Stimulated activated CD8-positive, alpha-beta memory T cell treated with anti-CD3 and anti-CD28 coated beads, Interleukin-12 subunit alpha, Interleukin-12 subunit beta, amount 100 ng/mL, for 1 hour (primary cell): ENCODE data around the gene BCL7B.
"Not testable (repeated sequence)": the region's sequence is repeated elsewhere in the genome, so short reads cannot be mapped to it uniquely, and the experiment has no call there.

Source experiments
- DNase-seq: peaks from one replicate; pipeline ENCODE4 v3.0.0-alpha.2; 2020; ENCODE audit warnings: low read depth

BCL7B gene

DNA sequence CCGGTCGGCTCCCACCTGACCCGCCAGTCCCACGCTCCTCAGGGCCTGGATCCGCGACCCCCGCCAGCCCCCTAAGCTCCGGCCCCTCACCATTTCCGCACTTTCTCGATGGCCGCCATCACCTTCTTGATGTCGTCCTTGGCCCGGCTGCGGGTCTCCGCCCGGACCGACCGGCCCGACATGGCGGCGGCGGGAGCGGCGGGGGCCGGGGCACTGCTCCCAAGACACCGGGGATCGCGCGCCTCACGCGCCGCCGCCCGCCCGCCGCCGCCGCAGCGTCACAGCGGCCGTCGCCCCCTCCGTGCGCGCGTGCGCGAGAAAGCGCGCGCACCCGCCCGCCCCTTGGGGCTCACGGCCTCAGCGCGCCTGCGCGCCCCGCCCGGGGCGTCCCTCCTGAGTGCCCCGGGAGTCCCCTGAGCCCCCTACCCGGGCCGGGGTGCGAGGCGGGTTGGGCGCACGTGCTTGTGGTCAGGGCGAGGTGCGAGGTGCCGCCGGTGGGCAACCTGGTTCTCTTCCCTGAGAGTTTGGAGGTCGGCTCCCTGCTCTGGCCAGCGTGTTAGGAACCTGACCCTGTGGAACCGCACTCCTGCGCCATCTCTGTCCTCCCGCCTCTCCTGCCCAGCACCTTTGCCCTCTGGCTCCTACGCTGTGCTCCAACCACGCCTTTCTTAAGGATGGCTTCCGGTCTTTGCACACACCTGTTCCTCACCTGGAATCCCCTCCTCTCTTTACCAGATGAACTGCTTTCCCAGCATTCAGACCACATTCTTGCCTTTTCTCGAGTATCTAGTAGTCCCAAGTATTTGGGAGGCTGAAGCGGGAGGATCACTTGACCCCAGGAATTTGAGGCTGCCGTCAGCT lies at the start of gene BCL7B:
Gene BCL7B, minus strand, starts transcription at position 294 of the 861 bp plus-strand sequence. Its CDS starts 112 bp downstream, at position 182.
- DNase-seq, result peak; percentile 48

DNA sequence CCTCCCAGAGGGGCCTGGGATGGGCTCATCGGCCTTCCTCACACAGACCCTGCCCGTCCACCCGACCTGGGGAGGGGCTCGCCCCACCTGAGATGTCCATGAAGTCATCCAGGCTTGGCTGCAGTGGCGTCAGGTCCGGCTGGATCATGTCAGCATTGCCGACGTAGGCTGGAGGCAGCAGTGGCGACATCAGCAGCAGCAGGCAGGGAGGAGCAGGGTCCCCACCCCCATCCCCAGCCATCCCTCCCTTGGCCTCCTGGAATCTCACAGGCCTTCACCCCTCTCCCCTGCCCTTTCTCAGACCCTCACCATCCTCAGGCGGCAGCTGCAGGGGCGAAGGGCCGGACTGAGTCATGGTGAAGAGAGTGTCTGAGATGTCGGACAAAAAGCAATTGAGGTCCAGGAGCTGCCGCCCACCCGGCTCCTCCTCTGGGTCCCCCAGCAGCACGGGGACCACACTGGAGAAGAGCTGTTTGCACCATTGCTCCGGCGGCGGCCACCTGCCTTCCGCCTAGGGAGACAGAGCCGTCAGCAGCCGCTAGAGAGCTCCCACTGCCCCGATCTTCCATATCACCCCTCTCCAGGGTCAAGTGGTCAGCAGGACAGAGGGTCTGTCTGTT lies 48.2 kb upstream of the BCL7B start:
- no peak for DNase-seq

DNA sequence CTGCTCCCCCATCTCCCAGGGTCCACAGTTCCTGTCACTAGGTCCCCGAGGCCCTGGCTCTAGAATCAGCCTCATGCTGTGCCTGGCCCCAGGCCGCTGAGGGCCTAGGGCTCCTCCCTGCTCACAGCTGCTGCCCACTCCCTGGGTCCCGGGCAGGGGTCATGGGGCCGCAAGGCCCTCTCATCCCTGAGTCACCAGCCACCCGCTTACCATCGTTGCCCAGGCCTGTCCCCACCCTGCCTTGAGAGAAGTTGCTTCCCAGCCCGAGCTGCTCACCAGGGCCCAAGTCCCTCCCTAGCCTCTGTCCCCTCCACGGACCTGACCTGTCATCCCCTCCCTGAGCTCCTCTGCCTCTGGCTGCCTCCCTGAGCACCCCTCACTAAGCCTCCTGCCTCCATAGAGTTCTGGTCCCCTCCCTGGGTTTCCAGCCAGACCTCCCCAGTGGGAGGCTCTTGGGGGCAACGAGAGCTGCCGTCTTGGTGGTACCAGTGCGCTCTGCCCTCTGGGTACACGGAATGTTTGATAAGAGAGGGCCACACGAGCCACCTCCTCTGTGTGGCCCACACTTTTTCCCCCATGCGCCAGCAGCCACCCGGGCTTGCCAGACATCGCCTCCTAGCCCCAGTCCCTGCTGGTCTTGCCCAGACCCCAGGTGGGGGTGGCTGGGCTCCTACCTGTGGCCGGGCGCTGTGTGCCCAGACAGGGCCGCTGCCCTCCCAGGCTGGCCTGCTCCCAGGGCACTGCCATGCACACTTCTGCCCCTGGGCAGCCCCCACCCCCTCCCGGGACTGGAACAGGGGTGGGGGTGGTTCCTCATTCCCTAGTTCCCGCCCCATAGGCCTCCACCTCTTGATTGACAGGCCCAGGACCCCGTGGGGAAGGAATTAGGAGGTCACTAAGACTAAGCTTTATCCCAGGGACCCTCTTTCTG lies 45.5 kb upstream of the BCL7B start:
- no peak for DNase-seq

DNA sequence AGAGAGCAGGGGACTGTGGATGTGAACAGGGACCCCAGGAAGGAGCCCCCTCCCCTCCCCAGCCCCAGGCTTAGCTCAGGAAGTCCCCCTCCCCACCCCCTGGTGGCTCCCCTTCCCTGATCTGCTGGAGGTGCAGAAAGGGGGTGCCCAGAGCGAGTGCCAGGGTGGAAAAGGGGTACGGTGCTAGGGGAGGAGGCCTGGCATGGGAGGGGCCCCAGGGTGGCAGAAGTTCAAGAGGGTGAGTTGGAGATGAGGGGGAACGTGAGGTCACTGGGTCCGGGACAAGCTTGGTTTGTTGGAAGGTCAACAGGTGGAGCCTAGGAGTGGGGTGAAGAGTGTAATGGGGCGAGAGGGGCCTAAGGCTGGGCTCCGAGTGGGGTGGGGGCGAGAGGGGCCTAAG lies 42.4 kb upstream of the BCL7B start:
- DNase-seq, result no peak

DNA sequence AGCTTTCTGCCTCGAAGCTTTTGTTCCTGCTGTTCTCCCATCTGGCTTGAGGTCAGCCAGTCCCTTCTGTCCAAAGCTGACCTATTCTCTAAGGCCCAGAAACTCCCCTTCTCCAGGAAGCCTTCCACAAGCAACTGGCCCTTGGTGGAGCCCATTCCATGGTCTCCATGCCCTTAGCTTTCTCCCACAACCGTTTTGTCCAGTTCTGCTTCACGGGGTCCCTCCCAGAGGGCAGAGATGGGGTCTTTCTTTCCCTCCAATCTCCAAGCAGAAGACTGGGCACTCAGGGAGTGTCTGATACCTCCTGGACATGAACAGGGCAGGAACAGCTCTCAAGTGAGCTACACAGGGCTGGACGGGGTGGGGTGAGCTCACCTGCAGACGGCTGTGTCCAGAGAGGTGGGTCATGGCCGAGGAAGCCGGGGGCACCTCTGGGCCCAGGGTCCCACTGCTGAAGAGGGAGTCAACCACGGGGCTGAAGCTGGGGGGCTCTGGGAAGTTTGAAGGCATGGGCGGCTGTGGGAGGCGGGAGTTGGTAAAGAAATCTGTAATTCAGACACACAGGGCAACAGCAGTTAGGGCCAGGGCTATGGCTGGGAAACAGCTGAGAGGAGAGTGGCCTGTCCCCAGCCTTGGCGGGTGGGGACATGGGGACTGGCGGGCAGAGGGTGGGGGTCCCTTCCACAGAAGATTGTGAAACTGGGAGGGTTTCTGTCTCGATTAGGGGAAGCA lies 41.8 kb upstream of the BCL7B start:
- no peak for DNase-seq

DNA sequence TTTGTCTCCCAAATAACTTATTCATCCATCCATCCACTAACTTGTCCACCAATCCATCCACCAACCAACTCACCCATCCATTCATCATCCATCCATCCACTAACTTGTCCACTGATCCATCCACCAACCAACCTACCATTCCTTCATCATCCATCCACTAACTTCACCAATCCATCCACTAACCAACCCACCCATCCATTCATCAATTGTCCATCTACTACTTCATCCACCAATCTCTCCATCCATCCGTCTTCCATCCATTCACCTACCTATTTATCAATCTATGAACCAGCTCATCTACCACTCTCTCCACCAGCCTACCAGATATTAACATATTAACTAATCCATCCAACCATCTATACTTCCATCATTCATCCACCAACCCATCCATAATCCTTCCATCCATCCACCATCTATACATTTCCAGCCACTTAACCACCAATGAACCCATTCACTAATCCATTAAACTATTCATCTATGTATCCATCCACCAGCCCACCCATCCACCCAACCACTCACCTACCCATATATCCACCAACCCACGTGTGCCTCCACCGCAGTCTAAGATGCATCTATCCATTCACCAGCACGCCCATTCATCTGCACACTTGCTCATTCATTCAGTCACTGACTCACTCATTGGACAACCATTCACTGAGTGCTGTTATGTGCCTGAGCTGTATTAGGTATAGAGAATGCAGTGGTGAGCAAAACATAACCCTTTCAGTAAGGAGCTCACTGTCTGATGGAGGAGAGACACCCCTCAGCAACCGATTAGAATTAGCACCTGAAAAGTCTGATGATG lies 40.7 kb upstream of the BCL7B start:
- no peak for DNase-seq

DNA sequence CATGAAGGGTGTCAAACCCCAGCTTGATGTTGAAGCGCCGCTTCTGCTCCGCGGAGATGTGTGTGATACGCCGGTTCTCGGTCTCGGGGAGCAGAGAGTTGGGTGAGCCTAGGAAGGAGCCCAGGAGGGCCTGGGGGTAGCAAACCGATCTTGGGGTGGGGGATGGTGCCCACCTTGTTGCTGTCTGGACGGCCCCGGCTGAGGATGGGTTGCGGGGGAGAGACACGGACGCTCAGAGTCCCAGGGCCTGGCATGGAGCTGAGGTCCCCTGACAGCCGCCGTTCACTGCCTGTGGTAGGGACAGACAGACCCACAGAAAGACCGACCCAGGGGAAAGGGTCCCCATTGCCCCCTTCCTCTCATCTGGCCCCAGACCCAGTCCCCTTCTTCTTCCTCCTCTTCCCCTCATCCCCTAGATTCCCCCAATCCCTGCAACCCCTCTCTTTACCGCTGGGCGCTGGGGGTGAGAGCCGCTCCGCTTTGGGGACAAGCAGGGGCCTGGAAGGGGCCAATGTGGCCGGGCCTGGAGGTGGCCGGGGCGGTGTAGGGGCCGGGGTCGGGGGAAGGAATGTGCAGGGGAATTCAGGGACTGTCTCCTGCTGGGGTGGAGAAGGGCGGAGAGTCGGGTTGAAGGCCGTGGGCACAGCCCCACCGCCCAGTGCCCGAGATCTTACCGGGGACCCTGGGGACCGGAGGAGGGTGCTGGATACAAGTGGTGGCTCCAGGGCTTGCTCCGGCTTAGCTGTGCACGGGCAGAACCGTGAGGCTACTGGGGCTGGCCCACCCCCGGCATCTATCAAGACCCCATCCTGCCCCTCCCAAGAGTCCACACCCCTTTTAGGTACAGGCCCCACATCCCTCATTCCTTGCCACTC lies 38.9 kb upstream of the BCL7B start:
- no peak for DNase-seq

DNA sequence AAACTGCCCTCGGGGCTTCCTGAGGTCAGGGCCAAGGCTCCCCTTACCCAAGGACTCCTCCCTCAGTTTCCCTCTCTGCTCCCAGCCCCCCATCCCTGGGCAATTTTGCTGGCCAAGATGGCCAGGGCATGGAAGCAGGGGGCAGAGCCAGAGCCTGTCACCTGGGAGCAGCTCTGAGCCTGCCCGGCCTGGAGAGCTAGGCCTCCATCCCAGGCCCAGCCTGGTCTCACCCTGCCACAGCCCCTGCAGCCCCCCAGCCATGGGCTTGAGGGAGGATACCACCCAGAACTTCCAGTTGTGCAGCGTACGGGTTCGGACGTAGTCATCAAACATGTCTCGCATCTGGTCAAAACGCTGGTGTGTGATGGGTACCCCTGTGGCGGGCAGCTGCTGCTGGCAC lies 37.9 kb upstream of the BCL7B start:
- DNase-seq, result no peak

DNA sequence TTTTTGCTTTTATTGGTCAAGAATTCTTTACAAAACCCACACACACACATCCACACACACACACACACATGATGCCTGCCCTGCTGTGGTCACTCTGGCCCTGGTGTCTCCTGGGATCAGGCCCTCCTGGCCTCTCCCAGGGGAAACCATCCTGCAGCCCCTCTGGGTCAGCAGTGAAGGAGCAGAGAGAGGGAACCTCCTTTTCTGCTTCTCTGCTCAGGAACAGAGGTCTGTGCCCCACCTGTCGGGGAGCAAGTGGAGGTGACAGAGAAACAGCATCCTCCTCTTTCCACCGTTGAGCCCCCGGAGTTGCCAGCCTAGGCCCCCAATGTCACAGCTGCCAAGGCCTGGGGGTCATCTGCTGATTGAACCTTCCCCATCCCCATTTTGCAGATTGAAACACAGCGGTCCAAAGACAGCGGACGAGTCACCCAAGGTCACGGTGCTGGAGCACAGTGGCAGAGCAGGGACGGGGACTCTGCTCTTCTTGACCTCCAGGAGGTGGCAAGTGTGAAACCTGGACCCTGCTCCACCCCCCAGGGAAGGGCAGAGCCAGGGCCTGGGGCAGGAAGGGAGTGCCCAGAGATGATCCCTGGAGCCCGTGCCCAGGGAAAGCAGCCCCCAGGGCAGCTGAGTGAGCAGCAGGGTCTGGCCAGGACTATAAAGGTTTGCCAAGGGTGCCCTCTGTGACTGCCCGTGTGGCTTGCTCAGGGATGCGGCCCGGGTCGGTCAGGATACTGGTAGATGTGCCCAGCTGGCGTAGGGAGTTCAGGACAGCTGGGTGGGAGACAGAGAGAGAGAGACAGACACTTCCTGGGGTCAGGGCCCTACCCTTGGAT lies 35.9 kb upstream of the BCL7B start:
- no peak for DNase-seq

DNA sequence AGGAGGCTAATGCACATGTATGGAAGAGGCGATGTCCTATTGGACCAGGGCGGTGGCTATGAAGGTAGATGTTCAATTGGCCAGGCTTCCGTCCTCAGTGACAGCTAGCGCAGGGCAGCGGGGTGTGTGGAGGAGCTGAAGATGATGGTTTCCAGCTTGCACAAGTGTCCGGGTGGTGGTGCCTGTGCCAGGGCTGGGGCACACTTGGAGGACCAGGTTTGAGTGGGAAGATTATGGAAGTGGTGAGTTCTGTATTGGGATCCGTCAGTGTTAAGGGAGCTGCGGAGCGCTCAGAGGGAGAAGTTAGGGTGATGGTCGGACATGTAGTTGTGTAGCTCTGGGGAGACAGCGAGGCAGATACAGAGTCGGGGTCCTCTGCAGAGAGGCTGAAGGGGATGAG lies 29.4 kb upstream of the BCL7B start:
- DNase-seq, result no peak

DNA sequence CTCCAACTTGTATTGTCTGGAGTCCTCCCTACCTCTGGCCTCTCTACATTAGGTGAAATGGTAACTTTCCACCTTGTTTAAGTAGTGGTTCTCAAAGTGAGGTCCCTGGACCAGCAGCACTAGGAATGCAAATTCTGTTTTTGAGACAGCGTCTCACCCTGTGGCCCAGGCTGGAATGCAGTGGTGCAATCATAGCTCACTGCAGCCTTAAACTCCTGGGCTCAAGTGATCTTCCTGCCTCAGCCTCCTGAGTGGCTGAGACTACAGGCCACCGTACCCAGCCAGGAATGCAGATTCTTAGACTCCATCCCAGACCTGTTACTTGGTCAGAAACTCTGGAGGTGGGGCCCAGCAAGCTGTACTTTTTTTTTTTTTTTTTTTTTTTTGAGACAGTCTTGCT lies 27.7 kb upstream of the BCL7B start:
- no peak for DNase-seq

DNA sequence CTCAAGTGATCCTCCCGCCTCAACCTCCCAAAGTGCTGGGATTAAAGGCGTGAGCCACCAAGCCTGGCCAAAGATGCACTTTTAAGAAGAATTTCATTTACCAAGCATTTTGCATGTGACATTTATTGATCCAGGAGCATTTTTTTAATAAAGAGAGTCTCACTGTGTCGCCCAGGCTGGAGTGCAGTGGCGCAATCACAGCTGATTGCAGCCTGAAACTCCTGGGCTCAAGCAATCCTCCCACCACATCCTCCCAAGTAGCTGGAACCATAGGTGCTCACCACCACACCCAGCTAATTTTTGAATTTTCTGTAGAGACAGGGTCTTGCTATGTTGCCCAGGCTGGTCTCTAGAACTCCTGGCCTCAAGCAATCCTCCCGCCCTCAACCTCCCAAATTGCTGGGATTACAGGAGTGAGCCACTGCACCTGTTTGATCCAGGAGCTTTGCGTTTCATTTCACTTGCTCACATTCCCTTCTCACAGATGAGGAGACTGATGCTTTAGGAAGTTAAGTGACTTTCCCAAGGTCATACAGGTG lies 25.2 kb upstream of the BCL7B start:
- DNase-seq, result no peak

DNA sequence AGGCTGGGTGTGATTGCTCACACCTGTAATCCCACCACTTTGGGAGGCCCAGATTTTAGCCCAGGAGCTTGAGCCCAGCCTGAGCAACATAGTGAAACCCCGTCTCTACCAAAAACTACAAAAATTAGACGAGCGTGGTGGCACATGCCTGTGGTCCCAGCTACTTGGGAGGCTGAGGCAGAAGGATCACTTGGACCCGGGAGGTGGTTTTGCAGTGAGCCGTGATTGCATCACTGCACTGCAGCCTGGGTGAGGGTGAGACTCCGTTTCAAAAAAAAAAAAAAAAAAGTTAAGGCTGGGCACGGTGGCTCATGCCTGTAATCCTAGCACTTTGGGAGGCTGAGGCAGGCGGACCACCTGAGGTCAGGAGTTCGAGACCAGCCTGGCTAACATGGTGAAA lies 23.5 kb upstream of the BCL7B start:
- not testable (repeated sequence) for DNase-seq

DNA sequence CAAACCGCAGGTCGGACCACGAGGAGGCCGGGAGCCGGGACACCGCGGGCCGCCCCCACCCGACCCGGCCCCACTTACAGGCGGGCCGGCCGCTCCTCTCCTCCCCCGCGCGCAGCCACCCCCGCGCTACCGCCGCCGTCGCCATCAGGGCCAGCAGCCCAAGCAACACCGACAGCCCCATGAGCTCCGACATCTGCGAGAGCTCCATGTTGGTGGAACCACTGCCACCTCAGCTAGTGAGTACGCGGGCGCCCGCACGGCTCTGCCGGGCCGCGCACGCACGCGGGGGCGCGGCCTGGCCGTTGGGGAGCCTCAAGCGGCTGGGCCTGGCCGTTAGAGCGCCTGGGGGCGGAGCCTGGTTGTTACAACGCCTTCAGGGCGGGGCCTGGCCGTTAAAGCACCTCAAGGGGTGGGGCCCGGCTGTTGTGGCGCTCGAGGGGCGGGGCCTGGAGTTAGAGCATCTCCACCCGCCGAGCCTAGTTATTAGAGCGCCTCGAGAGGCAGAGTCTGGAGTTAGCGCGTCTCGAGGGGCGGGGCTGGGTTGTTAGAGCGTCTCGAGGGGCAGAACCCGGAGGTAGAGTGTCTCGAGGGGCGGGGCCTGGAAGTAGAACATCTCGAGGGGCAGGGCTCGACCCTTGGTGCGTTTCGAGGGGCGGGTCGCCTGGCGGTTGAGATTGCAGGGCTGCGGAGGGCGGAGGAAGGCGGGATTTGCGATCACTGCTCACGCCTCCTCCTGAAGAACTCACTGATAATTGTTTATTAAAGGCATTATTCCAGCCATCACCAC lies 21.0 kb upstream of the BCL7B start, which contains the start of gene TBL2:
Gene TBL2, minus strand, starts transcription at position 238 of the 787 bp plus-strand sequence. Its CDS starts 30 bp downstream, at position 208.
- peak; percentile 97 for DNase-seq

DNA sequence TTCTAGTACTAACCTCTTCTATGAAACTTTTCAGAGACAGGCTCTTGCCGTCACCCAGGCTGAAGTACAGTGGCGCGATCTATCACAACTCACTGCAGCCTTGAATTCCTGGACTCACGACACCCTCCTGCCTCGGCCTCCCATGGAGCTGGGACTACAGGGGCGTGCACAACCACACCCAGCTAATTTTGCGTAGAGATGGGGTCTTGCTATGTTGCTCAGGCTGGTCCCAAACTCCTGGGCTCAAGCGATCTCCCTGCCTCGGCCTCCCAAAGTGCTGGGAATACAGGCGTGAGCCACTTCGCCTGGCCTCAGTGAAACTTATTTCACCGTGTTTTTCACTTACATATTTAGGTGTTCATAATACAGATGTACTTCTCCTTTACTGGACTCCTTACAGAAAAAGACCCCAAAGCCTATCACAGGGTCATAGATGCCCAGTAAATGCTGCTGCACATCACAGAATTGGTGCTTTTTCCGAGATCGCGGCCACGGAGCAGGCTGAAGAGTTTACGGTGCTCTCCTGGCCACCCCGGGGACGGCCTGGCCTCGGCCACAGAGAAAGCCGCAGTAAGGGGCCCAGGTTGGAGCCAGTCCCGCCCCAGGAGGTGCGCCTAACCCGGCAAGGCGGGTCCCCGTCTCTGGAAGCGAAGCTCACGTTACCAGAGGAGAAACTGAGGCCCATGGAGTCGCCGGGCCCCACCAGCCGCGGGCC lies 20.3 kb upstream of the BCL7B start:
- DNase-seq, result no peak

DNA sequence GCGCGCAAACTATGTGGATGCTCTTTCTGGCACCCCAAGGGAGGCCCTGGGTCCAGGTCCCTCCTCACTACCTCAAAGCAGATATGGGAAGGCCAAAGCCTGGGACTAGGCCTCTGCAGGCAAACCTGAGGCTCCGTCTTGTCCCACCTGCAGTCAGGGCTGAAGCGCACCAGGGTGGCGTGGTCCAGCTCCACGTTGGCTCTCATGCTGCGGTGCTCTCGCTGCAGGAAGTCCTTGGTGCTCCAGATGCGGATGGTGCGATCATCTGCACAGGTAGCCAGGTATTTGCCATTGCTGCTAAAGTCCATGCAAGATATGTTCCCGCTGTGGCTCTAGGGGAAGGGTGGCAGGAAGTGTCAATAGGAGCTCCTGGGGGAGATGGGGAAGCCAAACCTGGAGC lies 16.3 kb upstream of the BCL7B start:
- DNase-seq, result no peak

DNA sequence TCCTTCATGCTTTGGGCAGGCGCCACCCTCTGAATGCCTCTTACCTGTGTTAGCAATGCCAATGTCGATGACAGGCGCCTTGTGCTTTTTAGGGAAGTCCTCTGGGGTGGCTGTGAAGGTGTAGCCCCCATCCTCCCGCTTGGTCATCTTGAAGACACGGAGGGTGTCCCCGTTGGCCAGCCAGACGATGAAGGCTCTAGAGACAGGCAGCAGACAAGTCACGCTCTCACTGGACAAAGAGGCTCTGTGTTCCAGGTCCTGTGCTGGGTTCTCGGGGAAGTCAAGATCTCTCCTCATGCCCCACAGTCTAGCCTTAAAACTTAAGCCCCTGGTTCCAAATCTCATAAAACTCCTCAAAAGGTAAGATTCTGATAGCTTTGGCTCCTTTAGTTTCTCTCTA lies 15.8 kb upstream of the BCL7B start:
- no peak for DNase-seq
